SK-N-MC (cell line): ENCODE data around the gene CDH12.

ENCODE experiments used
- EZH2 ChIP-seq: fragments of 200-600 bp; sonication (generic); IDR thresholded peaks from one replicate; pipeline ENCODE4 v1.6.1; 2017; ENCODE audit warnings: antibody characterized with exemption
- FOXP2 ChIP-seq: optimal IDR thresholded peaks from 2 replicates; pipeline ENCODE3; 2011; ENCODE audit warnings: mild to moderate bottlenecking, moderate library complexity; ENCODE audit not compliant: insufficient read depth; ENCODE audit errors: extremely low read length, control extremely low read depth
- POLR2AphosphoS5 ChIP-seq: IDR thresholded peaks from 2 replicates; pipeline ENCODE4 v1.6.1; 2012; ENCODE audit warnings: mild to moderate bottlenecking, low read depth, low read length, borderline replicate concordance

DNA sequence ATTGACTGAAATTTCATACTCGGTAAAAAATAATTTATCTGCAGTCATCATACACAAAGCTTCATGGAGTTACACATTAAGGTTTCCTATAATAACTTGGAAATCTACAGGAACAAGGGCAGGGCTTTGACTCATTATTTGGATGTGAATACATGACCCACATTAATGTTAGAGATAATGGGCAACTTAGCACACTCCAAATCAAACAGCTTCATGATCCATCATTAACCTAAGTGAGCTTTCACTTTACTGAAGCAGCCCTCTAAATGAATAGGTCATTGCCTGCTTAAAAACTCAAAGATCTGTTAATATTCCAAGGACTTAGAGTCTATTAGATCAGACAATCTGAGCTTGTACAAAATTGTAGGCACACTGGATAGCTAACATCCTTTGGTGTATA is 9.0 kb downstream of the CDH12 start:
- no peak for TF ChIP-seq EZH2
- no peak for TF ChIP-seq POLR2AphosphoS5
- TF ChIP-seq FOXP2 = no peak
